Endodermal cell (in vitro differentiated cells): Measurements from ENCODE around the gene NUDT16L1. TPM values are rescaled to one million over a fixed set of nuclear protein-coding genes. Genes with fewer than 3 reads are reported as not detected.

ENCODE experiments used
- DNase-seq: peaks from one replicate; pipeline ENCODE4 v3.0.0-alpha.2; 2017
- H3K27ac ChIP-seq: 2 replicates; pipeline ENCODE4 v1.5.1; 2013; ENCODE audit warnings: mild to moderate bottlenecking, low read depth, low read length, moderate library complexity
- H3K27me3 ChIP-seq: 2 replicates; pipeline ENCODE4 v1.6.1; 2013; ENCODE audit warnings: mild to moderate bottlenecking, low read length, moderate library complexity; ENCODE audit not compliant: insufficient read depth, control insufficient read depth, poor library complexity, severe bottlenecking
- H3K36me3 ChIP-seq: 2 replicates; pipeline ENCODE4 v1.7.0; 2013; ENCODE audit warnings: mild to moderate bottlenecking, low read length, moderate library complexity; ENCODE audit not compliant: control insufficient read depth, insufficient read depth
- H3K4me1 ChIP-seq: one replicate; pipeline ENCODE4 v1.7.0; 2013; ENCODE audit warnings: low read length; ENCODE audit not compliant: control insufficient read depth, insufficient read depth
- H3K4me3 ChIP-seq: 2 replicates; pipeline ENCODE4 v1.5.1; 2013; ENCODE audit warnings: mild to moderate bottlenecking, low read length, moderate library complexity
- H3K9ac ChIP-seq: 2 replicates; pipeline ENCODE4 v1.6.1; 2013; ENCODE audit warnings: mild to moderate bottlenecking, low read length, moderate library complexity; ENCODE audit not compliant: poor library complexity, severe bottlenecking; ENCODE audit errors: extremely low read depth
- H3K9me3 ChIP-seq: 2 replicates; pipeline ENCODE4 v1.6.1; 2013; ENCODE audit warnings: mild to moderate bottlenecking, low read length, moderate library complexity; ENCODE audit not compliant: control insufficient read depth
- H3K27ac Mint-ChIP-seq: 2 replicates; pipeline ENCODE4 v1.8.0; 2020; ENCODE audit warnings: mixed read lengths
- H3K27me3 Mint-ChIP-seq: 2 replicates; pipeline ENCODE4 v1.8.0; 2021; ENCODE audit warnings: mild to moderate bottlenecking, mixed read lengths; ENCODE audit not compliant: insufficient read depth
- H3K36me3 Mint-ChIP-seq: 2 replicates; pipeline ENCODE4 v1.8.0; 2020; ENCODE audit warnings: low read depth, mixed read lengths
- H3K4me1 Mint-ChIP-seq: 2 replicates; pipeline ENCODE4 v1.8.0; 2020; ENCODE audit warnings: mixed read lengths
- H3K4me3 Mint-ChIP-seq: 2 replicates; pipeline ENCODE4 v1.8.0; 2020; ENCODE audit warnings: mild to moderate bottlenecking, moderate library complexity, mixed read lengths
- H3K9me3 Mint-ChIP-seq: 2 replicates; pipeline ENCODE4 v1.8.0; 2020; ENCODE audit warnings: mild to moderate bottlenecking, mixed read lengths
- CTCF ChIP-seq: fragments of 200-600 bp; sonication (generic); conservative IDR thresholded peaks from 2 replicates; pipeline ENCODE4 v1.5.0; 2021; ENCODE audit warnings: antibody characterized with exemption, mild to moderate bottlenecking
- WGBS, 2 experiments: methylation state at CpG; one replicate each; pipeline versions ENCODE4 v1.1.5 to v1.1.7; 2013; ENCODE audit warnings: missing lambda C conversion rate in 2 of 2, mixed read lengths in 1 of 2; ENCODE audit not compliant: insufficient coverage in 1 of 2, insufficient read length in 1 of 2; 5-methylcytosine and 5-hydroxymethylcytosine counted together
- total RNA-seq, 2 donors: library from RNA; stranded (reverse); fragmentation: NEBNext Ultra II Directional in 1 of 2; extraction: Animal tissue kit (Norgen Biotek cat#: 25700) in 1 of 2; gene quantifications; 2 replicates in 1 of 2; 3 replicates in 1 of 2; pipeline ENCODE4 v1.2.1, GENCODE V29; 2021

NUDT16L1 gene
- total RNA-seq, 2 donors from 2014 or later, result 38.6 to 40.7 TPM

- Histone ChIP-seq H3K4me1 (no peaks in the 10 kb centered on the region), H3K4me3 (no peak overlapping the region), H3K27ac (no peak overlapping the region), H3K9ac (no peak overlapping the region), H3K9me3 (no peaks in the 10 kb centered on the region), H3K36me3 (peaks cover 27% of the 10 kb centered on the region), H3K27me3 (no peaks in the 10 kb centered on the region)
- H3K27ac Mint-ChIP-seq, result peak overlapping the region; percentile 45
- peak; percentile 37 for DNase-seq
- no peak overlapping the region for H3K4me3 Mint-ChIP-seq
- no peaks in the 10 kb centered on the region for H3K4me1 Mint-ChIP-seq
- H3K27me3 Mint-ChIP-seq, result no peaks in the 10 kb centered on the region
- WGBS, 2 experiments, result 95 to 98% methylated on average over 6 to 9 of the region's 9 CpGs
- H3K9me3 Mint-ChIP-seq, result no peaks in the 10 kb centered on the region
- peaks cover 17% of the 10 kb centered on the region for H3K36me3 Mint-ChIP-seq
- no peak for TF ChIP-seq CTCF
Observed at GRCh38 chr16:4677994-4678393, 15.4 kb upstream of the NUDT16L1 start.

GRCh38 chr16:4678596-4678995 is 14.8 kb upstream of the NUDT16L1 start:
- Mint-ChIP-seq H3K36me3 (peaks cover 13% of the 10 kb centered on the region), H3K4me1 (no peaks in the 10 kb centered on the region), H3K27ac (peak overlapping the region; percentile 45), H3K4me3 (no peak overlapping the region), H3K27me3 (no peaks in the 10 kb centered on the region), H3K9me3 (no peaks in the 10 kb centered on the region)
- no peak for DNase-seq
- peaks cover 24% of the 10 kb centered on the region for H3K36me3 ChIP-seq
- no peaks in the 10 kb centered on the region for H3K9me3 ChIP-seq
- WGBS, 2 experiments, result 94 to 98% methylated on average over 6 of the region's 6 CpGs
- H3K27me3 ChIP-seq, result no peaks in the 10 kb centered on the region
- H3K9ac ChIP-seq, result no peak overlapping the region
- no peak overlapping the region for H3K4me3 ChIP-seq
- TF ChIP-seq CTCF, result no peak
- no peaks in the 10 kb centered on the region for H3K4me1 ChIP-seq
- no peak overlapping the region for H3K27ac ChIP-seq

- H3K36me3 Mint-ChIP-seq, result peaks cover 10% of the 10 kb centered on the region
- no peaks in the 10 kb centered on the region for H3K9me3 Mint-ChIP-seq
- H3K27ac ChIP-seq, result no peak overlapping the region
- H3K4me1 ChIP-seq, result no peaks in the 10 kb centered on the region
- no peaks in the 10 kb centered on the region for H3K27me3 Mint-ChIP-seq
- H3K36me3 ChIP-seq, result peaks cover 26% of the 10 kb centered on the region
- WGBS, 2 experiments, result 95 to 99% methylated on average over 14 to 20 of the region's 20 CpGs
- no peak overlapping the region for H3K9ac ChIP-seq
- no peak overlapping the region for H3K4me3 Mint-ChIP-seq
- H3K27me3 ChIP-seq, result no peaks in the 10 kb centered on the region
- no peak overlapping the region for H3K4me3 ChIP-seq
- no peaks in the 10 kb centered on the region for H3K9me3 ChIP-seq
- no peak for TF ChIP-seq CTCF
- peak; percentile 29 for DNase-seq
- no peaks in the 10 kb centered on the region for H3K4me1 Mint-ChIP-seq
- H3K27ac Mint-ChIP-seq, result no peak overlapping the region
Observed at GRCh38 chr16:4679156-4679849, 14.1 kb upstream of the NUDT16L1 start.
